Natural killer cell (primary cell): ENCODE results near the gene FBXL17. TPM values are rescaled to one million over a fixed set of nuclear protein-coding genes. Genes with fewer than 3 reads are reported as not detected.

Experiments used
- ATAC-seq, 3 donors: fragments of 150-1000 bp in 2 of 3; fragments of 200-7000 bp in 1 of 3; cut with Tn5 transposase; 1 replicate in 1 of 3; 2 replicates in 2 of 3; pipeline ENCODE4 v1.10.0; 2021; ENCODE audit warnings: mild to moderate bottlenecking in 2 of 3, moderate library complexity in 2 of 3
- DNase-seq, 2 donors: peaks; one replicate each; pipeline versions ENCODE4 v3.0.0 to v3.0.0-alpha.2; 2013 to 2021; ENCODE audit warnings: mixed read lengths in 1 of 2
- H3K27ac ChIP-seq: one replicate; pipeline ENCODE4 v1.5.1; 2013; ENCODE audit warnings: mild to moderate bottlenecking, low read length
- H3K27me3 ChIP-seq: one replicate; pipeline ENCODE4 v1.6.1; 2013; ENCODE audit warnings: low read length; ENCODE audit not compliant: control insufficient read depth, insufficient read depth
- H3K36me3 ChIP-seq: one replicate; pipeline ENCODE4 v1.6.1; 2013; ENCODE audit warnings: low read length; ENCODE audit not compliant: control insufficient read depth, insufficient read depth
- H3K4me1 ChIP-seq: one replicate; pipeline ENCODE4 v1.6.1; 2013; ENCODE audit warnings: low read length; ENCODE audit not compliant: control insufficient read depth, insufficient read depth
- H3K4me3 ChIP-seq: one replicate; pipeline ENCODE4 v1.5.1; 2013; ENCODE audit warnings: low read length
- H3K9me3 ChIP-seq: one replicate; pipeline ENCODE4 v1.6.1; 2013; ENCODE audit warnings: low read length; ENCODE audit not compliant: control insufficient read depth, insufficient read depth
- H3K27ac Mint-ChIP-seq, 2 donors: one replicate each; pipeline ENCODE4 v1.8.0; 2022; ENCODE audit warnings: mild to moderate bottlenecking in 2 of 2, mixed read lengths in 2 of 2, moderate library complexity in 1 of 2
- H3K27me3 Mint-ChIP-seq, 2 donors: one replicate each; pipeline ENCODE4 v1.8.0; 2022; ENCODE audit warnings: low read depth in 2 of 2, mixed read lengths in 2 of 2
- H3K36me3 Mint-ChIP-seq: one replicate; pipeline ENCODE4 v1.8.0; 2022; ENCODE audit warnings: mixed read lengths
- H3K4me1 Mint-ChIP-seq, 2 donors: one replicate each; pipeline ENCODE4 v1.8.0; 2022; ENCODE audit warnings: mixed read lengths in 2 of 2
- H3K4me3 Mint-ChIP-seq: one replicate; pipeline ENCODE4 v1.8.0; 2022; ENCODE audit warnings: mild to moderate bottlenecking, moderate library complexity, mixed read lengths
- H3K9me3 Mint-ChIP-seq, 2 donors: one replicate each; pipeline ENCODE4 v1.8.0; 2022; ENCODE audit warnings: mixed read lengths in 2 of 2
- CTCF ChIP-seq: fragments of 200-600 bp; IDR thresholded peaks from one replicate; pipeline ENCODE4 v1.8.0; 2022; ENCODE audit warnings: antibody characterized with exemption
- WGBS: methylation state at CpG from one replicate; pipeline ENCODE4 v1.1.7; 2013; ENCODE audit warnings: missing lambda C conversion rate; ENCODE audit not compliant: insufficient coverage; 5-methylcytosine and 5-hydroxymethylcytosine counted together
- intact Hi-C: fragments of 100-400 bp; cut with micrococcal nuclease; formaldehyde crosslinking; loops from one replicate; pipeline ENCODE4 v1.14.2; 2022
- total RNA-seq, 4 donors: library from RNA; stranded (reverse); fragments of 120-200 nt in 1 of 4; gene quantifications; one replicate each; pipeline versions ENCODE4 v1.2.3 to v1.2.4, GENCODE V29; 2013 to 2022

The FBXL17 gene
- total RNA-seq, 3 donors from 2014 or later (not counting 1 experiment from before 2014, with no cell fraction given): 34.2 to 46.8 (median 34.9) TPM

- no peak overlapping the region for H3K27ac ChIP-seq
- 96% methylated on average over 4 of the region's 4 CpGs for WGBS
- no peaks in the 10 kb centered on the region for H3K36me3 ChIP-seq
- no peak for TF ChIP-seq CTCF
- no peak overlapping the region for H3K27ac Mint-ChIP-seq
- H3K27me3 ChIP-seq: no peaks in the 10 kb centered on the region
- peaks cover 0 to 7% of the 10 kb centered on the region in 2 donors for H3K4me1 Mint-ChIP-seq
- intact Hi-C loops: no loop called here
- H3K27me3 Mint-ChIP-seq: no peaks in the 10 kb centered on the region
- peaks cover 28% of the 10 kb centered on the region for H3K36me3 Mint-ChIP-seq
- ATAC-seq (no peak), DNase-seq (no peak)
- H3K9me3 ChIP-seq: no peaks in the 10 kb centered on the region
- no peaks in the 10 kb centered on the region for H3K4me1 ChIP-seq
- H3K9me3 Mint-ChIP-seq: peaks cover 9% of the 10 kb centered on the region in 2 donors
- H3K4me3 Mint-ChIP-seq: no peak overlapping the region
- no peak overlapping the region for H3K4me3 ChIP-seq
These were observed 165.0 kb downstream of the FBXL17 start for GRCh38 chr5:108216890-108217289.

GRCh38 chr5:108214857-108215256 lies 167.0 kb downstream of the FBXL17 start:
- no peaks in the 10 kb centered on the region for H3K4me1 Mint-ChIP-seq
- no peaks in the 10 kb centered on the region for H3K36me3 ChIP-seq
- H3K27me3 Mint-ChIP-seq: no peaks in the 10 kb centered on the region
- no peaks in the 10 kb centered on the region for H3K4me1 ChIP-seq
- no peak for ATAC-seq
- H3K4me3 ChIP-seq: no peak overlapping the region
- no peaks in the 10 kb centered on the region for H3K27me3 ChIP-seq
- no peak overlapping the region for H3K27ac Mint-ChIP-seq
- no peak for TF ChIP-seq CTCF
- H3K4me3 Mint-ChIP-seq: no peak overlapping the region
- H3K27ac ChIP-seq: no peak overlapping the region
- peaks cover 8% of the 10 kb centered on the region in 2 donors for H3K9me3 Mint-ChIP-seq
- no peak for DNase-seq
- peaks cover 21% of the 10 kb centered on the region for H3K36me3 Mint-ChIP-seq
- intact Hi-C loops: no loop called here
- H3K9me3 ChIP-seq: no peaks in the 10 kb centered on the region

- no peak overlapping the region for H3K4me3 ChIP-seq
- WGBS: 98% methylated on average over 3 of the region's 3 CpGs
- H3K27me3 ChIP-seq: no peaks in the 10 kb centered on the region
- DNase-seq (no peak), ATAC-seq (no peak)
- no peaks in the 10 kb centered on the region for H3K9me3 ChIP-seq
- Mint-ChIP-seq H3K36me3 (peaks cover 12% of the 10 kb centered on the region), H3K9me3 (peaks cover 6% of the 10 kb centered on the region in 2 donors), H3K4me1 (no peaks in the 10 kb centered on the region), H3K4me3 (no peak overlapping the region), H3K27ac (no peak overlapping the region), H3K27me3 (no peaks in the 10 kb centered on the region)
- no peak for TF ChIP-seq CTCF
- no peak overlapping the region for H3K27ac ChIP-seq
- H3K36me3 ChIP-seq: no peaks in the 10 kb centered on the region
- intact Hi-C loops: no loop called here
- H3K4me1 ChIP-seq: no peaks in the 10 kb centered on the region
These were observed 169.0 kb downstream of the FBXL17 start for GRCh38 chr5:108212775-108213346.

- no peak for ATAC-seq
- Histone ChIP-seq H3K4me3 (no peak overlapping the region), H3K9me3 (no peaks in the 10 kb centered on the region), H3K27ac (no peak overlapping the region), H3K36me3 (no peaks in the 10 kb centered on the region), H3K4me1 (no peaks in the 10 kb centered on the region), H3K27me3 (no peaks in the 10 kb centered on the region)
- Mint-ChIP-seq H3K4me3 (no peak overlapping the region), H3K4me1 (no peaks in the 10 kb centered on the region), H3K36me3 (no peaks in the 10 kb centered on the region), H3K27me3 (no peaks in the 10 kb centered on the region), H3K27ac (no peak overlapping the region), H3K9me3 (no peaks in the 10 kb centered on the region)
- no peak for TF ChIP-seq CTCF
- WGBS: 100% methylated on average over 2 of the region's 2 CpGs
- intact Hi-C loops: no loop called here
- DNase-seq: no peak
These were observed 175.2 kb downstream of the FBXL17 start for GRCh38 chr5:108206707-108207106.
